Activated CD4-positive, alpha-beta T cell treated with anti-CD3 and anti-CD28 coated beads, Interleukin-2, Interleukin-6, amounts not matched to agents 100 ng/mL and 50 ng/mL, durations not matched to agents 16 hours and 8 hours (primary cell): ENCODE results near the gene PSMG3.
A peak's percentile ranks its signal among the peaks of the same experiment; 100 is the strongest.
"Not testable (repeated sequence)": the region's sequence is repeated elsewhere in the genome, so short reads cannot be mapped to it uniquely, and the experiment has no call there.

ENCODE experiments used
- DNase-seq: peaks from one replicate; pipeline ENCODE4 v3.0.0-alpha.2; 2020

Gene PSMG3

DNA sequence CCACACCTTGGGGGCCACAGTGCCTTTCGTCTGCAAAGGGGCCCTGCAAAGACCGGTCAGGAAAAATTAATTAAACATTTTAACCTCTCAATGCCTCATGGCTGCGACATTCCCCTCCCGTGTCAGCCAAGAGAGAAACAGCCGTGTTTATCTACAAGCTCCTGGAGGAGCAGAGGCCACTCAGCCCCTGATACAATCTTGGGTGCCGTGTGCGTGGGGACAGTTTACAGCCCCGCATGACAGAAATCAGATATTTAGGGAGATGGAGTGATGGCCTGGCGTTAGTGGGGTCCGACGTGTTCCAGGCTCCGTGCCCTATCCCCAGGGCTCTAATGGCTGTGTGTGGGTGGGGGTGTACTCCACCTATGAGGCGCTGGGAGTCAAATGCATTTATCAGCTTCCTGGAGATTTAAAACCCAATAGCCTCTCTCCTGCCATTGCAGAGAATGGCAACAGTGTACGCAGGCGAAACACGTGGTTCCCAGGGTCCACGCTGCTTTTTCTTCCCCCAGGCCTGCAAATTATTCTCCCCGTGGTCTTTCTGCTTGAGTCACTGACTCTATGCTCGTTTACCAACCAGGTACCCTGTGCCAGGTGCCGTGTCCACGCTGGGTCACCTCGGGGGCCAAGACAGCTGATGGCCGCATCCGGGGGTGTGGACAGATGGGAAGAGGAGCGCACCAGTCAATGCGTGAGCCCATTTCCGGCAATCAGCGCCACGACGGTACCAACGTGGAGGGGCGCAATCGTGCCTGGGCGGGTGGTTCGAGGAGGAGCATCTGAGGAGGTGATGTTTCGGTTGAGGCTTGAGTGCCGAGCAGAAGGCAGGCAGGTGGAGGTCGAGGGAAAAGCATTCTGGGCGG is 26.6 kb upstream of the PSMG3 start:
- DNase-seq, result no peak

DNA sequence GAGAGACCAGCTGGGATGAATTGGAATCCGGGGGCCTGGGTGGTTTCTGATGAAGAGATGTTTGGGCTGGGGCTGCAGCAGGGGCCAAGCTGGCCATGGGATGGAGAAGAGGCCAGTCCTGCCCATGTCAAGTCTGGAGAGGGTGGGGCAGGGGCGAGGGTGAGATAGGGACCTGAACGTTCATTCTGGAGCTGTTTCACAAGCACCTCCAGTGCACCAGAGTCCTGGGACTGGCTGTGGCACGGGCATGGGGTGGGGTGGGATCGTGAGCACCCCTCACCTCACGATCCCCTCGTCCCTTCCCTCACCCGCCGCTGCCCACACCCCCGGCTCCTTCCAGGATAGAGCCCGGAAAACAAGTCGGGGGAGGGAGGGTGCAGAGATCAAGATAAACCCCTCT is 25.8 kb upstream of the PSMG3 start:
- DNase-seq, result no peak

DNA sequence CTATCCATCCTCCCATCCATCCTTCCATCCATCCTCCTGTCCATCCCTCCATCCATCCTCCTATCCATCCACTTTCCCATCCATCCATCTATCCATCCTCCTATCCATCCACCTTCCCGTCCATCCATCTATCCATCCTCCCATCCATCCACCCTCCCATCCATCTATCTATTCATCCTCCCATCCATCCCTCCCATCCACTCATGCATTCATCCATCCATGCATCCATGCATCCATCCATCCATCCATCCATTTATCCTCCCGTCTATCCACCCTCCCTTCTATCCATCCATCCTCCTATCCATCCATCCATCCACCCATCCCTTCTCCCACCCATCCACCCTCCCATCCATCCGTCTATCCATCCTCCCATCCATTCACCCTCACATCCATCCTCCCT is 25.2 kb upstream of the PSMG3 start:
- no peak for DNase-seq

DNA sequence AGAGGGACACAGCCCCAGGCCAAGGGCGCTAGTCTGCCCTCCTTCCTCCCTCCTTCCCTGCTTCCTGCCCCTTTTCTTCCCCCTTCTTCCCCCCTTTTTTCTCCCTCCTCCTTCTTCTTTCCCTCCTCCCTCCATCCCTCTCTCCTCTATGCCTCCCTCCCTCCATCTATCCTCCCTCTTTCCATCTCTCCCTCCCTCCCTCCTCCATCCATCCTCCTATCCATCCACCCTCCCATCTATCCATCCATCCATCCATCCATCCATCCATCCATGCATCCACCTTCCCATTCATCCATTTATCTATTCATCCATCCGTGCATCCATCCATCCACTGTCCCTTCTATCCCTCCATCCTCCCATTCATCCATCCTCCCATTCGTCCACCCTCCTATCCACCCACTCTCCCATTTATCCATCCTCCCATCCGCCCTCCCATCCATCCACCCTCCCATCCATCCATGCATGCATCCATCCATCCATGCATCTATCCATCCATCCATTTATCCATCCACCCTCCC is 24.1 kb upstream of the PSMG3 start:
- no peak for DNase-seq

DNA sequence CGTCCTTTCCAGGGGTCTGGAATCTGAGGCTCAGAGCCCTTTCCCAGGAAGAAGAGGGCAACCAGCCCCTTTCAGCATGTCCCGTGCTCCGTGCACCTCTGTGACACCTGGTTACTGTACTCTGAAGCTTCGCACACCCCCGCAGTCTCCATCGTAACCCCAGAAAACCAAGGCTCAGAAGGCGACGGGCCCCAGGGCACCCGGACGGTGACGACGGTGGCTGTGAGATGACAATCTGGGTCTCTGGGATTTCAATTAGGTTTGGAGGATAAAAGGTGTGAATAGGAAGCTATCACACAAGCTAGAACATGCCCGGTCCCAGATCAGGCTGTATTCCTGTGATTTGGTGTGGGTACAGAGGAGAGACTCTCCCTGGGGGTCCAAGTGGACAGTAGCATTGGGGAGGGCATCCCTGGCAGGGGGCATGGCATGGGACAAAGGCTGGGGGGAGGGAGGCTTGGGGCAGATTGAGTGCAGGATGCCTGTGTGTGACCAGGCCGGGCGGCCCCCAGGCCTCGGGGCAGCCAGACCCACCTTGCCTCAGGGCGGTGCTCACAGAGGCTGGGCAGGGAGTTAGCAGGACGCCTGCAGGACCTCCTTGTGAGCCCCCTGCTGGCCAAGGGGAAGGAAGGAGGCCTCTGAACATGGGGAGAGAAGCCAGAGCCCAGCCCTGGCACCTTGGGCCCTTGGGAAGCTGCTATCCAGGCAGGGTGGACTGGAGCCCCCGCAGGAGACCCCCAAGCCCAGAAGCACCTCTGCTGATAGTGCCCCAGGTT is 23.4 kb upstream of the PSMG3 start:
- no peak for DNase-seq

DNA sequence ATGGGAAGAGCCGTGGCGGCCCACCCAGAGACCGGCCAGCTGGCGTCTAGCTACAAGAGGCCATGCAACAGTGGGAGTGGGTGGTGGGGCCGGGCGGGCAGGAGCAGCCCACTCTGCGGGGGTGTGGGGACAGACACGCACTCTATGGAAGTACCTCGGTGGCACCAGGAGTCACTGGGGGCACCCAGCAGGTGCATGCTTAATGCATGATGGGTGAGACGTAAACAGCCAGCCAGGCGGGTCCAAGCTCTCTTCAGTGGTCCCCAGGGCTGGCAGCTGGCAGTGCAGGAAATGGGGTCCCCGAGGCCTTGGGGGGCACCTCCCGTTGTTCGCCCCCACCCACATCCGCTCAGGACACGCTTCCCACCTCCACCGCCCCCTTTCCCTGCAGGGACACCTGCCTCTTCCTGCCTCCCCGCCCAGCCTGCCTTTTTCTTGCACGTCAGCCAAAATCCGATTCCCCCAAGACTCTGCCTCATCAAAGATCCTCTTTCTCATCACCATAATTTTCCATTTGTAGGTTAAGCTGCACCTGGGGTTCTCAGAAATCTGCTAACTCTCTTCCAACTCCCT is 22.6 kb upstream of the PSMG3 start:
- DNase-seq, result no peak

DNA sequence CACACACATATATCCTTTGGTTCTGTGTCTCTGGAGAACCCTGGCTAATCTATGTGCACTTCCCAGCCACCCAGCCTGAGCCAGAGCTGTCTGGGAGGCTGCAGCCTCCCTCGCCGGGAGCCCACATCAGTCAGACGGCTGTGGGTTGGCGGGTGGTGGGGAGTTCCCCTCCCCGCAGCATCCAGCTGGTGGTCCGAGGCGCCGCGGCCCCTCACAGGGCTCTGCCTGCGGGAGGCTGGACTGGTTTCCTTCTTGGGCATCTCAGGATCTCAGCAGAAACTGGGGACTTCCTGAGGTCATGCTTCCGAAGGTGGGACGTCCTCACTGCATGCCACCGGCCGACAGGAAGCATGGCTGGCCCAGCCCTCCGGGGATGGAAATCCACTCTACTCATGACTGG is 22.0 kb upstream of the PSMG3 start:
- no peak for DNase-seq

DNA sequence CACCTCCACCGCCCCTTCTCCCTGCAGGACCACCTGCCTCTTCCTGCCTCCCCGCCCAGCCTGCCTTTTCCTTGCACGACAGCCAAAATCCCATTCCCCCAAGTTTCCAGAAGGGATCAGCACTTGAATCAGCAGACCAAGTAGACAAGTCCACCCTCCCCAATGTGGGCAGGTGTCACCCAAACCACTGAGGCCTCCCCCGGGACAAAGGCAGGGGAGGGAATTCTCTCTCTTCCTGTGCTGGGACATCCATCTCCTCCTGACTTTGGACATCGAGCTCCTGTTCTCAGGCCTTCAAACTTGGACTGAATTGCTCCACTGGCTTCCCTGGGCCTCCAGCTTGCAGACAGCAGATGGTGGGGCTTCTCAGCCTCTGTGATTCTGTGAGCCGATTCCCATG is 21.6 kb upstream of the PSMG3 start:
- DNase-seq, result no peak

DNA sequence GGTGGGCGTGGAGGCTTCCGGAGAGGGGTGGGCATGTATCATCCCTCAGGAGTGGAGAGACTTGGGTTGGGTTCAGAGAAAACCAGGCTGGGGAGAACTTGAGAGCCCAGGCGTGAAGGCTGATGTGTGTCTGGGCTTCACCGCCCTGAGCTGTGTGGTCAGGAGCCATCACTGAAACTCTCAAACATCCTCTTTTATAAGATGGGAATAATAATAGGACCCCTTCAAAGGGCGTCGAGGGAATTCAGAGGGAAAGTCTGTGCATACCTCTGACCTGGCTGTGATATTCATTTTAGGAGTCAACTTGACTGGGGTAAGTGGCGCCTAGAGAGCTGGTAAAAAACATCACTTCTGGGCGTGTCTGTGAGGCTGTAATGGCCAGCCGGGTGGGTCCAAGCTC is 21.1 kb upstream of the PSMG3 start:
- DNase-seq, result no peak

DNA sequence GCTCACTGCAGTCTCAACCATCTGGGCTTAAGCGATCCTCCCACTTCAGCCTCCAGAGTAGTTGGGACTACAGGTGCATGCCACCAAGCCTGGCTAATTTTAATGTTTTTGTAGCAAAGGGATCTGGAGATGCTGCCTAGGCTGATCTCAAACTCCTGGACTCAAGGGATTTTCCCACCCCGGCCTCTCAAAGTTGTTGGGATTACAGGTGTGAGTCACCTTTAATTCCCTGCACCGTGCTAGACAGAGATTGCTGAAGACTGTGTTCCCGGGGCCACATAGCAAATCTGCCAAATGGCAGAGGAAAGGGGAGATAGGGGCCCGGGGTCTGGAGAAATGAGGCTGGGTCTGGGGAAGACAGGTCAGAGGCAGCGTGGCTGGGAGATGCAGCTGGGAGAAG is 20.6 kb upstream of the PSMG3 start:
- DNase-seq, result no peak

DNA sequence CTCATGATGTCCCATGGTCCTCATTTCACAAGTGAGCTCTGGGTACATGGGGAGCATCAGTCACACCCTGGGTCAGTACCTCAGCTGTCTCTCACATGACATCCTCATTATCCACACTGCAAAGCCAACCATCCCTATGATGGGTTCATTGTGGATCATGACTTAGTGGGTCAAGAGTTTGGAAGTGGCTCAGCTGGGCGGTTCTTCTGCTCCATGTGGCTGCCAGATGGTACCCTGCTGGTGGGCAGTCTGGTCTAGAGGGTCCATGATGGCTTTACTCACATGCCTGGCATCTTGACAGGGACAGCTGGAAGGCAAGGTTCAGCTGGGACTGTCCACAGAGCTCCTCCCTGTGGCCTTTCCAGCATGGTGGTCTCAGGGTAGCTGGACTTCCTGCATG is 19.1 kb upstream of the PSMG3 start:
- no peak for DNase-seq

DNA sequence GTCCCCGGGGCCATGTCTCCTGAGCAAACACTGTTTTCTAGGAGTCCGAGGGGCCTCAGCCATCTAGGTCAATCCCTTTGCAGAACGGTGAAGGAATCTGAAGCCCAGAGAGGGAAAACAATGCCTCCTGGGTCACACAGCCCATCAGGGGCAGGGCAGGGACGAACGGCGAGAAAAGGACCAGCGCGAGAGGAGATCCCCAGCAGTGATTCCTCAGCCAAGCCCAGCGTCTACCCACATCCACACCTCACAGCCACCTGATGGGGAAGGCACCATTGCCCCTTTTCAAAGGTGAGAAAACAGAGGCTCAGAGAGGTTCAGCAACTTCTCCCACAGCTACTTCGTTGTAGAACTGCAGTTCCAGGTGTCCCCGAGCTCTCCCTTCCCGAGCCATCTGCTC is 17.9 kb upstream of the PSMG3 start:
- no peak for DNase-seq

DNA sequence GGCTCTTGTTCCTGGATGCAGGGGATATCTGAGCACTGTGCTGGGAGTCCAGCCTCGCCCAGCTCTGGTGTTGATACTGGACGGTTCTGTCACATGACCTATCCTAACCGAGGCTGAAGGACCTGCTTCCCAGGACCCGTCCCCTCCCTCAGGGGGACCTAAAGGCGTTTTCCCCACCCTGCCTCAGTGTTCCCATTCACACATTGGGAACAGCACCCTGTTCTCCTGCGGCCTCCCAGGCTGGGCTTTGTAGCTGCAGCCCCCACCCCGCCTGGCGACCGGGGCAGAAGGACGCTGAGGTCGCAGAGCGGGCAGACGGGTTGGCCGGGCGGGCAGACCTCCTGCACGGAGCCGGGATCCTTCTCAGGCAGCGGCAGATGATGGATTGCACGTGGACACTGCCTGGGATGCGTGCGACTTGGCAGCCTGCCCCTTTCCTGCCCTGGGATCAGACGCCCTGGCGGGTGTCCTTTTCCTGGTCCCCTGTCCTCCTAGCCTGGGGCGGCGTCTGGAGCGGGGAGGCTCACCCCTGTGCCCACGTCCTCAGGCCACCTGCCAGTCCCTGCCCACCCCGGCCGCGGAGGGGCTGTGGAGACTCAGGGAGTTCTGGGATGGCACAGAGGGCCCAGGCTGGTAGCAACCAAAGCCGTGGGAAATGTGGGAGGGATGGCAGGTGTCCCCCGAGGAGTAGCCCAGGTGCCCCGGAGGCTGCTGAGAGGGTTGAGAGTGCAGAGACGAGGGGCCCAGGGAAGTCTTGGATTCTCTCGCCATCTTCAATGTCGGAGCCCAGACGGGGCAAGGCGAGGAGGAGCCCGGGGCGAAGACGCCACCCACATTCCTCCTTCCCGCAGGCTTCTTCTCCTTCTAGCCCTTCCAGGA is 17.2 kb upstream of the PSMG3 start:
- no peak for DNase-seq

DNA sequence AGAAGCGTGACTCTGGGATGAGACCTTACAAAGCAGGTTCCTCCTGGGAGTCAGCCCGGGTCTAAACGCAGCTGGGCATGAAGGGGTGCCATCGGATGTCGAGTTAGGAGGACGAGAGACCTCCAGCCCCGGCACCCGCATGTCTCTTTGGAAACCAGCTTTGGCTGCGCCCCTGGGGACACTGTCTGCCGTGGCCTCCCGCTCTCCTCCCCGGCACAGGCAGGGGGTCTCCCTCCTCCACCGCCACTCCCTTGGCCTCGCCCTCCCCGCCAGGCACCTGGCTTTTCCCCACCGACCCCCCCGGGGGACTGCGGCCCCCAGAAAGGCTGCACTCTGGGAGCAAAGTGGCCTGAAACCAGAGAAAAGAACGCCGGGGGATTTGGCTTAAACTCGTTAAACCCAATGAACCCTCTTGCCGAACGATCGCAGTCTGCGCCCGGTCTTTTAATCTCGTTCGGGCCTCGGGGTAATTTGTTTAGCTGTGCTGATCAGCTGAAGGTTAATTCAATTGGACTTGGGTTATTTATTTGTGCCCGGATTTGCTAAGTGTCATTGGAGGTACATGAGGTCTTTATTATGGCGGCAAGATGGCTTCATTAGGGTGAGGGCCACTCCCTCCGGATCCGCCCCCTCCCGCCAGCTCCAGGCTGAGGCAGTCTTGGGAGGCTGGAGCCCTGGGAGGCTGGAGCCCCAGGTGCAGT is 16.4 kb upstream of the PSMG3 start:
- no peak for DNase-seq

DNA sequence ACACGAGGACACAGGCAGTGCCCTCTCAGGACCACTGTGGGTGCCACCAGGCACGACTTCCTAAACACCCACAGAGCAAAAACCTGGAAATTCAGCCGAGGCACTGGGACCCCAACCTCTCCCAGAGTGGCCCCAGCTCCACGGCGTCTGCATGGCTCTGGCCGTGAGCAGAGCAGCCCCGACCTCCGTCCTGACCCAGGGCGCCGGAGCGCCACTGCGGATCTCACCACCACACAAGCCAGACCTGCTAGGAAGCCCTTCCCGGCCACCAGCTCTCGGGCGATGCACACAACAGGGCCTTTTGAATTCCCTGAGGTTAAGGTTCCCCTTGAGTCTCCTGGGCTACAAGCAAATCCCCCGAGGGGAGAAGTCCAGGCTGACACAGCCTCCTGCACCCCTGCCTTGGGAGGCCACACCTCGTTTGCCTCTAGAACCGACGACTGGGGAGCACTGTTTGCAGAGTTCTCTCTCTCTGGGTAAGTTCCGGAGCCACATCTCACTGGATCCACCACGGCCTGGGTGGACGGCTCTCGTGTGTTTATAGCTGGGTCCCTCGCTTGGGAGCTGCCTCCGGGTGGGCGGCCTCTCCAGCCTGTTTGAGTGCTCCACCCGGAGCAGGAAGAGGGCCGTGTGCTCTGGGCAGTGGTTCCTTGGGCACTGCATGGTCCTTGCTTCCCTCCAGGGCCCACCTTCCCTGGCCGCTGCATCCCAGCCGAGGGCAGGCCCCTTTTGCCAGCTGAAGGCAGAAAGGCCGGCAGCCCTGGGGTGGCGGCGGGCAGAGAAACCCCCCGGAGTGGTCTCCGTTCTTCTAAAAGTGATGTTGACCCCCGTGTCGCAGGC is 15.5 kb upstream of the PSMG3 start:
- no peak for DNase-seq

DNA sequence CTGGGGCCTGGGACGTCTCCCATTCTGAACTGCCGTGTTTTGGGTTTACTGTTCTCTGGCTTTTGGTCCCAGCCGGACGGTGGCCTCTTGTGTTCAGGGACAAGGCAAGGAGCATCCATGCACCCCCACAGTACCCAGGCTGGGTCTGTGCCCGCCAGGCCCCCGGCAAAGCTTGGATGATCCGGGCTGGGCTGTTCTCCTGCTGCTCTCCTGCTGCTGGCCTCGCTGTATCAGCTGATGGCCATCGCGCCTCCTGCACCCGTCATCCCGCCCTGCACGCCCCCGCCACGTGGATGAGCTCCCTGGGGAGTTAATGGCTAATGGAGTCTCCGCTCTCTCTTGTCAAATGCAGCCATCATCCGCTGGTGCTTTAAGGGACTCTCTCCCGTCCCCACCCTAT is 14.9 kb upstream of the PSMG3 start:
- DNase-seq, result no peak

DNA sequence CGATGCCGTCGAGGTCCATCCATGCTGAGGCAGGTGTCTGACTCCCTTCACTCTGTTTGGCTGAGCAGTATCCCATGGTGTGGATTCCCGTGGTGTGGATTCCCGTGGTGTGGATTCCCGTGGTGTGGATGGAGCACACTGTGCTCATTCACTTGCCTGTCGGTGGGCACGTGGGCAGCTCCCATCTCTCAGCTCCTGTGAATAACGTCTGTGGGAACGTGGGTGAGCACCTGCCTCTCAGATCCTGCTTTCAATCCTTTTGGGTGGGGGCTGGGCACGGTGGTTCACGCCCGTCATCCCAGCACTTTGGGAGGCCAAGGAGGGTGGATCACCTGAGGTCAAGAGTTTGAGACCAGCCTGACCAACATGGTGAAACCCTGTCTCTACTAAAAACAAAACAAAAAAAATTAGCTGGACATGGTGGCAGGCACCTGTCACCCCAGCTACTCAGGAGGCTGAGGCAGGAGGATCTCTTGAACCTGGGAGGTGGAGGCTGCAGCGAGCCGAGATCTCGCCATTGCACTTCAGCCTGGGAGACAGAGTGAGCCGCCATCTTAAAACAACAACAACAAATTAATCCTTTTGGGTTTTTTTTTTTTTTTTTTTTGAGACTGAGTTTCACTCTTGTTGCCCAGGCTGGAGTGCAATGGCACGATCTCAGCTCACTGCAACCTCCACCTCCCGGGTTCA is 13.6 kb upstream of the PSMG3 start:
- not testable (repeated sequence) for DNase-seq

DNA sequence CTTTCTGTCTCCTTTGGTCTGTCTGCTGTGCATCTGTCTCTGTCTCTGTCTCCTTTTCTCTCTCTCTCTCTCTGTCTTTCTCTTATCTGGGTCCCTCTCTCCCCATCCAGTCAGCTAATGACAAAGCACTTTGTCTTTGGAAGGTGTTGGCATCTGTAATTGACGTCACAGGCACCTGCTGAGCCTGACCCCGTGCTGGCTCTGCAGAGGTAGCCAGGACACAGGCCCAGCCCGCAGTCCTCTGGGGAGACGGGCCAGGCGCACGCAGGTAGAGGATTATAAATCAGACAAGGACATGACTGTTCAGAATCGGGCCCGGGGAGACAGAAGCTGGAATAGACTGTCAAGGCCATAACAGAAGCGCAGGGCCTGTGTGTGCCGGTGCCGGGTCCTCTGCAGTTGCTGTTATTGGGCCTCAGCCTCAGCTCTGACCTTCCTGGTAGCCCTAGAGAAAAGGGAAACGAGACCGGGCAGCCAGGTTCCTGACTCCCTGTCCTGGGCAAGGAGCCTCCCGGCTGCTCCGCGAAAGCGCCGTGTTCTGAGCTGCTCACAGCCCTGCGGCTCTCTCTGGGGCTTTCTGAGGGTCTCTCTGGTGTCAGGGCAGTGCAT is 10.7 kb upstream of the PSMG3 start:
- no peak for DNase-seq

DNA sequence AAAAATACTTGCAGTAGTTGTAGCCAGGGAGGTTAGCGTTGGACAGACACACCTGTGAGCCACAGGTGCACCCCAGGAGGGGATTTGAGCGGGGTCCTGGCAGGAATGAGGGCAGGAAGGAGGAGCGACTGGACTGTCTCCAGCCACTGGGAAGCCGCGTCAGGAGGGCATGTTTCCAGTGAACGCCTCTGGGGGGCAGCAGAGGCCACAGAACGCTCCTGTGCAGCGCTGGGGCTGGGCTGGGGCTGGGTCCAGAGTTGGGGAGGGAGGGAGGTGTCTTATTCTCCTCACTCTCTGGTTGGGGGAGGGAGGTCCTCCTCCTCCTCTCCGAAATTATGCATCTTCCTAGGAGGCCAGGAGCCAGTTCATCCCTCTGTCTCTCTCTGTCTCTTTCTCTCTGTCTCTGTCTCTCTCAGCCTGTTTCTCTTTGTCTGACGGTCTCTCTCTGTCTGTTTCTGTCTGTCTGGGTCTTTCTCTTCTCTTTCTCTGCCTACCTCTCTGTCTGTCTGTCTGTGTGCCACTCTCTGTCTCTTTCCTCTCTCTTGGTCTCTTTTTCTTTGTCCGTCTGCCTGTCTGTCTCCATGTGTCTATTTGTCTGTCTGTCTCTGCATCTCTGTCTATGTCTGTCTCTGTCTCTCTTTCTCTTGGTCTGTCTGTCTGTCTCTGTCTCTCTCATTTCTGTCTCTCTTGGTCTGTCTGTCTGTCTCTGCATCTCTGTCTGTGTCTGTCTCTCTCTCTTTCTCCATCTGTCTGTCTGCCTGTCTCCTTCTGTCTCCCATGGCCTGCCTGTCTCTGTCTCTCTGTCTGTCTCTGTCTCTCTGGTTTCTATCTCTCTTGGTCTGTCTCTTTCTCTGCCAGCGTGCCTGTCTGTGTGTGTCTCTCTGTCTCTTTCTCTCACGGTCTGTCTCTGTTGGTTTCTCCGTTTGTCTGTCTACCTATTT is 9.9 kb upstream of the PSMG3 start:
- peak; percentile 77 for DNase-seq
